H9 (cell line): ENCODE results near the gene PRR36. TPM values are rescaled to one million over a fixed set of nuclear protein-coding genes. Genes with fewer than 3 reads are reported as not detected.

Experiments
- DNase-seq: peaks from one replicate; pipeline ENCODE4 v3.0.0-alpha.2; 2017
- H2AFZ ChIP-seq: one replicate; pipeline ENCODE4 v1.6.1; 2013; ENCODE audit warnings: mild to moderate bottlenecking, low read length, control low read depth, moderate library complexity
- H2AK5ac ChIP-seq: 2 replicates; pipeline ENCODE4 v1.6.1; 2013; ENCODE audit warnings: low read length, control low read depth, mixed read lengths; ENCODE audit not compliant: insufficient read length
- H2BK120ac ChIP-seq: one replicate; pipeline ENCODE4 v1.6.1; 2013; ENCODE audit warnings: low read depth, mild to moderate bottlenecking, low read length, control low read depth, inconsistent platforms; ENCODE audit not compliant: poor library complexity, severe bottlenecking
- H2BK12ac ChIP-seq: 2 replicates; pipeline ENCODE4 v1.6.1; 2013; ENCODE audit warnings: low read length, control low read depth, mixed read lengths, low read depth; ENCODE audit not compliant: insufficient read length
- H2BK15ac ChIP-seq: 2 replicates; pipeline ENCODE4 v1.6.1; 2013; ENCODE audit warnings: low read depth, low read length, control low read depth
- H2BK20ac ChIP-seq: one replicate; pipeline ENCODE4 v1.6.1; 2013; ENCODE audit warnings: low read depth, mild to moderate bottlenecking, low read length, control low read depth, inconsistent platforms; ENCODE audit not compliant: poor library complexity, severe bottlenecking
- H2BK5ac ChIP-seq: 2 replicates; pipeline ENCODE4 v1.6.1; 2013; ENCODE audit warnings: low read length, control low read depth, mixed read lengths; ENCODE audit not compliant: insufficient read length
- H3K14ac ChIP-seq: 2 replicates; pipeline ENCODE4 v1.6.1; 2013; ENCODE audit warnings: low read length, control low read depth; ENCODE audit not compliant: insufficient read depth
- H3K18ac ChIP-seq: 2 replicates; pipeline ENCODE4 v1.6.1; 2013; ENCODE audit warnings: low read depth, mild to moderate bottlenecking, mixed read lengths, low read length, control low read depth; ENCODE audit not compliant: insufficient read length
- H3K23ac ChIP-seq: 2 replicates; pipeline ENCODE4 v1.6.1; 2013; ENCODE audit warnings: low read length, control low read depth, mixed read lengths, low read depth; ENCODE audit not compliant: insufficient read length
- H3K23me2 ChIP-seq: 2 replicates; pipeline ENCODE4 v1.6.1; 2013; ENCODE audit warnings: low read depth, mild to moderate bottlenecking, mixed read lengths, low read length, control low read depth; ENCODE audit not compliant: insufficient read length, poor library complexity, severe bottlenecking
- H3K27ac ChIP-seq: 2 replicates; pipeline ENCODE4 v1.5.1; 2013; ENCODE audit warnings: low read length, control low read depth, mixed read lengths, low read depth; ENCODE audit not compliant: insufficient read length
- H3K27me3 ChIP-seq: 2 replicates; pipeline ENCODE4 v1.6.1; 2013; ENCODE audit warnings: low read length, control low read depth, inconsistent platforms; ENCODE audit not compliant: insufficient read depth
- H3K4ac ChIP-seq: 2 replicates; pipeline ENCODE4 v1.6.1; 2013; ENCODE audit warnings: low read depth, mild to moderate bottlenecking, control low read depth, inconsistent platforms, low read length, moderate library complexity
- H3K4me1 ChIP-seq: 2 replicates; pipeline ENCODE4 v1.6.1; 2013; ENCODE audit warnings: low read length, control low read depth, inconsistent platforms; ENCODE audit not compliant: insufficient read depth
- H3K4me2 ChIP-seq: 2 replicates; pipeline ENCODE4 v1.6.1; 2013; ENCODE audit warnings: low read length, control low read depth, mixed read lengths; ENCODE audit not compliant: insufficient read length, insufficient read depth
- H3K56ac ChIP-seq: 2 replicates; pipeline ENCODE4 v1.6.1; 2013; ENCODE audit warnings: low read depth, mild to moderate bottlenecking, mixed read lengths, low read length, control low read depth; ENCODE audit not compliant: insufficient read length
- H3K79me1 ChIP-seq: 2 replicates; pipeline ENCODE4 v1.6.1; 2013; ENCODE audit warnings: low read depth, mild to moderate bottlenecking, moderate library complexity, low read length, control low read depth, inconsistent platforms; ENCODE audit not compliant: insufficient read depth, poor library complexity, severe bottlenecking
- H3K79me2 ChIP-seq: 2 replicates; pipeline ENCODE4 v1.6.1; 2013; ENCODE audit warnings: low read length, control low read depth, inconsistent platforms; ENCODE audit not compliant: insufficient read depth
- H3K9ac ChIP-seq: 2 replicates; pipeline ENCODE4 v1.6.1; 2013; ENCODE audit warnings: low read length, control low read depth, mixed read lengths; ENCODE audit not compliant: insufficient read length; ENCODE audit errors: extremely low read depth
- H3K9me3 ChIP-seq: one replicate; pipeline ENCODE4 v1.6.1; 2013; ENCODE audit warnings: low read depth, low read length, inconsistent platforms; ENCODE audit not compliant: control insufficient read depth
- H3T11ph ChIP-seq: one replicate; pipeline ENCODE4 v1.6.1; 2013; ENCODE audit warnings: mild to moderate bottlenecking, low read length, control low read depth, inconsistent platforms
- H4K20me1 ChIP-seq: one replicate; pipeline ENCODE4 v1.6.1; 2013; ENCODE audit not compliant: control insufficient read depth, insufficient read length, insufficient read depth
- H4K5ac ChIP-seq: 2 replicates; pipeline ENCODE4 v1.6.1; 2013; ENCODE audit warnings: low read depth, mild to moderate bottlenecking, mixed read lengths, low read length, control low read depth; ENCODE audit not compliant: insufficient read length
- H4K8ac ChIP-seq: replicated peaks from 2 replicates; pipeline ENCODE4 v1.6.1; 2013; ENCODE audit warnings: low read length, control low read depth, mixed read lengths, low read depth; ENCODE audit not compliant: insufficient read length
- H4K91ac ChIP-seq: 2 replicates; pipeline ENCODE4 v1.6.1; 2013; ENCODE audit warnings: low read depth, mild to moderate bottlenecking, moderate library complexity, mixed read lengths, low read length, control low read depth; ENCODE audit not compliant: insufficient read length
- H3K27ac Mint-ChIP-seq, 3 experiments: 2 replicates in 2 of 3; 3 replicates in 1 of 3; pipeline ENCODE4 v1.8.0; 2020 to 2021; ENCODE audit warnings: mixed read lengths in 3 of 3, mild to moderate bottlenecking in 1 of 3, moderate library complexity in 1 of 3
- H3K27me3 Mint-ChIP-seq: 2 replicates; pipeline ENCODE4 v1.8.0; 2021; ENCODE audit warnings: low read depth, mild to moderate bottlenecking, moderate library complexity, mixed read lengths
- H3K36me3 Mint-ChIP-seq, 3 experiments: 2 replicates in 2 of 3; 3 replicates in 1 of 3; pipeline ENCODE4 v1.8.0; 2020 to 2021; ENCODE audit warnings: low read depth in 3 of 3, mixed read lengths in 3 of 3; ENCODE audit not compliant: insufficient read depth in 1 of 3
- H3K4me1 Mint-ChIP-seq, 2 experiments: 2 replicates each; pipeline ENCODE4 v1.8.0; 2020; ENCODE audit warnings: mixed read lengths in 2 of 2
- H3K4me3 Mint-ChIP-seq, 2 experiments: 2 replicates in 1 of 2; 3 replicates in 1 of 2; pipeline ENCODE4 v1.8.0; 2020 to 2021; ENCODE audit warnings: mild to moderate bottlenecking in 2 of 2, mixed read lengths in 2 of 2, moderate library complexity in 1 of 2
- H3K9me3 Mint-ChIP-seq, 2 experiments: 2 replicates in 1 of 2; 3 replicates in 1 of 2; pipeline ENCODE4 v1.8.0; 2020; ENCODE audit warnings: mild to moderate bottlenecking in 2 of 2, mixed read lengths in 2 of 2, moderate library complexity in 1 of 2
- CTCF ChIP-seq: fragments of 200-600 bp; sonication (generic); conservative IDR thresholded peaks from 3 replicates; pipeline ENCODE4 v1.8.0; 2021; ENCODE audit warnings: antibody characterized with exemption, mild to moderate bottlenecking
- WGBS: extraction: QIAGEN DNeasy Blood & Tissue Kit; methylation state at CpG from one replicate; pipeline ENCODE4 v1.1.7; 2013; ENCODE audit warnings: missing lambda C conversion rate, low lambda C conversion rate, mixed read lengths; ENCODE audit not compliant: insufficient read length; ENCODE audit errors: extremely low coverage; 5-methylcytosine and 5-hydroxymethylcytosine counted together
- total RNA-seq: library from RNA; stranded (reverse); gene quantifications from 2 replicates; pipeline ENCODE4 v1.2.1, GENCODE V29; 2021

The PRR36 gene
- total RNA-seq, 1 experiment from 2014 or later, result 20.4 TPM

GRCh38 chr19:7914598-7915045, 40.4 kb upstream of the PRR36 start, which contains the start of gene TGFBR3L:
Gene TGFBR3L (plus strand): TSS chr19:7914830.
- Histone ChIP-seq H3K18ac (no peak within 1 kb of the TSS), H4K91ac (no peak within 1 kb of the TSS), H3K4me2 (peak within 1 kb of the TSS; percentile 3), H3T11ph (no peak within 1 kb of the TSS), H3K4ac (no peak within 1 kb of the TSS), H3K4me1 (no peaks in the 10 kb centered on the region), H2AK5ac (no peak within 1 kb of the TSS), H4K20me1 (no peaks in the 10 kb centered on the region), H3K79me1 (no peaks in the 10 kb centered on the region), H3K14ac (no peak within 1 kb of the TSS), H4K8ac (no peak within 1 kb of the TSS), H3K9me3 (no peaks in the 10 kb centered on the region), H2BK15ac (no peak within 1 kb of the TSS), H3K27ac (no peak within 1 kb of the TSS), H3K27me3 (peaks cover 16% of the 10 kb centered on the region; the same call in 1 of the 2 replicates), H3K79me2 (no peaks in the 10 kb centered on the region), H2BK20ac (no peak within 1 kb of the TSS), H3K23me2 (peaks cover 13% of the 10 kb centered on the region), H2BK12ac (no peak within 1 kb of the TSS), H3K56ac (no peak within 1 kb of the TSS), H3K23ac (no peak within 1 kb of the TSS), H4K5ac (no peak within 1 kb of the TSS), H2BK5ac (no peak within 1 kb of the TSS), H2AFZ (no peak within 1 kb of the TSS), H2BK120ac (no peak within 1 kb of the TSS), H3K9ac (no peak within 1 kb of the TSS)
- TF ChIP-seq CTCF, result no peak
- no peak within 1 kb of the TSS for H3K27ac Mint-ChIP-seq
- H3K9me3 Mint-ChIP-seq, result no peaks in the 10 kb centered on the region; a peak in 1 of 5 replicates
- H3K27me3 Mint-ChIP-seq, result peaks cover 52% of the 10 kb centered on the region
- no CpG with 5 or more reads among the region's 12 CpGs for WGBS
- H3K4me3 Mint-ChIP-seq, result peak within 1 kb of the TSS; percentile 53 to 91
- H3K4me1 Mint-ChIP-seq, result peaks cover 13 to 20% of the 10 kb centered on the region in 2 experiments
- DNase-seq, result no peak
- peaks cover 15 to 28% (median 24%) of the 10 kb centered on the region in 3 experiments; a peak in 6 of 7 replicates for H3K36me3 Mint-ChIP-seq
